Measurements from ENCODE around the gene RPS19BP1. TPM values are rescaled to one million over a fixed set of nuclear protein-coding genes. Genes with fewer than 3 reads are reported as not detected.

RPS19BP1 gene
- total and polyA plus RNA-seq, 2 donors (not counting 1 experiment from before 2014, with no cell fraction given): 60.3 to 74.8 TPM

GRCh38 chr22:39575552-39575825 lies 42.9 kb upstream of the RPS19BP1 start:
- CTCF ChIA-PET: interaction anchor here (0.7 to 1.6 kb wide), 3 partner anchors 22 to 449 kb away, joined by 3 to 9 read pairs (median 4); no protein-coding TSS in a partner anchor
- Mint-ChIP-seq H3K4me3 (no peak overlapping the region), H3K4me1 (peaks cover 10% of the 10 kb centered on the region), H3K27me3 (peaks cover 27% of the 10 kb centered on the region), H3K27ac (no peak overlapping the region), H3K9me3 (ENCODE audit: insufficient read depth) (no peaks in the 10 kb centered on the region)
- no peaks in the 10 kb centered on the region for H3K79me2 ChIP-seq (ENCODE audit: control insufficient read depth, insufficient read depth, low read length)
- ATAC-seq (ENCODE audit: low read depth) (no peak), DNase-seq (no peak)
- intact Hi-C loops (cut with micrococcal nuclease): no loop called here
- H3K27ac ChIP-seq (ENCODE audit: low read length in 2 of 2): no peak overlapping the region
- H4K20me1 ChIP-seq (ENCODE audit: control insufficient read depth, insufficient read depth, low read length, poor library complexity, severe bottlenecking): no peaks in the 10 kb centered on the region
- no peak overlapping the region for H3K4me2 ChIP-seq (replicated peaks; ENCODE audit: low read depth, low read length, poor library complexity, severe bottlenecking)
- no peaks in the 10 kb centered on the region for H3K36me3 ChIP-seq (replicated peaks in 1 of 2; ENCODE audit: control extremely low read depth in 1 of 2, control insufficient read depth in 1 of 2, extremely low read depth in 1 of 2, insufficient read depth in 2 of 2, low read length in 1 of 2)
- 92% methylated on average over 2 of the region's 2 CpGs for WGBS (ENCODE audit: insufficient coverage)
- TF ChIP-seq CTCF (IDR thresholded peaks at IDR 0.05): no peak
- no peak for TF ChIP-seq EZH2 (IDR thresholded peaks at IDR 0.05; ENCODE audit: borderline replicate concordance, insufficient read depth, low read depth, low read length, poor library complexity, severe bottlenecking)
- H3K27me3 ChIP-seq (replicated peaks in 1 of 4; ENCODE audit: control extremely low read depth in 1 of 4, control insufficient read depth in 3 of 4, insufficient read depth in 4 of 4, low read length in 3 of 4): peaks cover 0 to 7% (median 3%) of the 10 kb centered on the region in 4 experiments
- POLR2A ChIA-PET: no interaction called here
- no peak overlapping the region for H2AFZ ChIP-seq (ENCODE audit: insufficient read depth, low read depth, low read length, poor library complexity, severe bottlenecking)
- no peak overlapping the region for H3K4me3 ChIP-seq (ENCODE audit: control extremely low read depth in 1 of 5, extremely low read depth in 1 of 5, insufficient read depth in 1 of 5, low read depth in 2 of 5, low read length in 4 of 5)
- no peak overlapping the region for H3K9ac ChIP-seq (ENCODE audit: low read length)
- peaks cover 0 to 6% (median 0%) of the 10 kb centered on the region in 3 donors for H3K9me3 ChIP-seq (ENCODE audit: control extremely low read depth in 1 of 3, control insufficient read depth in 2 of 3, insufficient read depth in 1 of 3, low read length in 2 of 3)
- peaks cover 7 to 8% of the 10 kb centered on the region in 2 donors for H3K4me1 ChIP-seq (ENCODE audit: control insufficient read depth in 2 of 2, insufficient read depth in 2 of 2, low read length in 2 of 2)

- H3K9me3 Mint-ChIP-seq (ENCODE audit: insufficient read depth): no peaks in the 10 kb centered on the region
- no peak for DNase-seq
- peaks cover 10% of the 10 kb centered on the region for H3K4me1 Mint-ChIP-seq
- H3K27me3 Mint-ChIP-seq: peaks cover 23% of the 10 kb centered on the region
- Histone ChIP-seq H3K4me3 (ENCODE audit: control extremely low read depth in 1 of 5, extremely low read depth in 1 of 5, insufficient read depth in 1 of 5, low read depth in 2 of 5, low read length in 4 of 5) (no peak overlapping the region), H3K27me3 (replicated peaks in 1 of 4; ENCODE audit: control extremely low read depth in 1 of 4, control insufficient read depth in 3 of 4, insufficient read depth in 4 of 4, low read length in 3 of 4) (peaks cover 0 to 6% (median 3%) of the 10 kb centered on the region in 4 experiments), H3K36me3 (replicated peaks in 1 of 2; ENCODE audit: control extremely low read depth in 1 of 2, control insufficient read depth in 1 of 2, extremely low read depth in 1 of 2, insufficient read depth in 2 of 2, low read length in 1 of 2) (no peaks in the 10 kb centered on the region), H3K4me2 (replicated peaks; ENCODE audit: low read depth, low read length, poor library complexity, severe bottlenecking) (no peak overlapping the region), H3K79me2 (ENCODE audit: control insufficient read depth, insufficient read depth, low read length) (no peaks in the 10 kb centered on the region), H3K9me3 (ENCODE audit: control extremely low read depth in 1 of 3, control insufficient read depth in 2 of 3, insufficient read depth in 1 of 3, low read length in 2 of 3) (peaks cover 0 to 6% (median 0%) of the 10 kb centered on the region in 3 donors), H3K27ac (ENCODE audit: low read length in 2 of 2) (no peak overlapping the region), H2AFZ (ENCODE audit: insufficient read depth, low read depth, low read length, poor library complexity, severe bottlenecking) (no peak overlapping the region), H3K4me1 (ENCODE audit: control insufficient read depth in 2 of 2, insufficient read depth in 2 of 2, low read length in 2 of 2) (peaks cover 7 to 8% of the 10 kb centered on the region in 2 donors), H4K20me1 (ENCODE audit: control insufficient read depth, insufficient read depth, low read length, poor library complexity, severe bottlenecking) (no peaks in the 10 kb centered on the region), H3K9ac (ENCODE audit: low read length) (no peak overlapping the region)
- TF ChIP-seq CTCF (IDR thresholded peaks at IDR 0.05) (no peak), EZH2 (IDR thresholded peaks at IDR 0.05; ENCODE audit: borderline replicate concordance, insufficient read depth, low read depth, low read length, poor library complexity, severe bottlenecking) (no peak)
- CTCF ChIA-PET: interaction anchor here (0.7 to 1.6 kb wide), 3 partner anchors 21 to 450 kb away, joined by 3 to 9 read pairs (median 4); no protein-coding TSS in a partner anchor
- POLR2A ChIA-PET: no interaction called here
- H3K4me3 Mint-ChIP-seq: no peak overlapping the region
- intact Hi-C loops (cut with micrococcal nuclease): no loop called here
- 96% methylated on average over 14 of the region's 14 CpGs for whole genome bisulfite sequencing (ENCODE audit: insufficient coverage)
- no peak for ATAC-seq (ENCODE audit: low read depth)
- no peak overlapping the region for H3K27ac Mint-ChIP-seq
Observed at GRCh38 chr22:39574779-39575551, 42.4 kb upstream of the RPS19BP1 start.

Measured in B cell (primary cell).